H1 (cell line): Measurements from ENCODE around the gene TRIM15. TPM values are rescaled to one million over a fixed set of nuclear protein-coding genes. Genes with fewer than 3 reads are reported as not detected.

Experiments
- CTCF ChIA-PET: fragments of 300-600 bp; sonication (Branson Sonifier 250); formaldehyde crosslinking; loops from one replicate; lab custom pipeline; 2021; ENCODE audit not compliant: partially characterized antibody; lab: Charles Lee
- POLR2A ChIA-PET: fragments of 300-600 bp; sonication (Branson Sonifier 250); formaldehyde crosslinking; loops from one replicate; lab custom pipeline; 2021; ENCODE audit warnings: inconsistent platforms; ENCODE audit not compliant: partially characterized antibody; lab: Charles Lee
- DNase-seq, 2 experiments: peaks; one replicate each; pipeline versions ENCODE4 v3.0.0 to v3.0.0-alpha.2; 2010 to 2022; ENCODE audit warnings: low spot score in 2 of 2, low read depth in 1 of 2, mixed read lengths in 1 of 2
- FAIRE-seq: peaks from 2 replicates; lab custom pipeline; 2011; peaks lifted over from hg19 to GRCh38; lab: Jason Lieb, UNC
- H2AFZ ChIP-seq: 2 replicates; pipeline ENCODE4 v1.8.1; 2012; ENCODE audit warnings: low read length, inconsistent platforms
- H2AK5ac ChIP-seq: 2 replicates; pipeline ENCODE4 v1.6.1; 2013; ENCODE audit warnings: low read depth, low read length
- H2BK120ac ChIP-seq: replicated peaks from 2 replicates; pipeline ENCODE3; 2013; ENCODE audit warnings: low read depth, low read length, inconsistent platforms
- H2BK12ac ChIP-seq: 2 replicates; pipeline ENCODE4 v1.6.1; 2013; ENCODE audit warnings: low read depth, low read length
- H2BK15ac ChIP-seq: 2 replicates; pipeline ENCODE4 v1.6.1; 2013; ENCODE audit warnings: low read length
- H2BK20ac ChIP-seq: 2 replicates; pipeline ENCODE4 v1.6.1; 2013; ENCODE audit warnings: low read length
- H2BK5ac ChIP-seq: 2 replicates; pipeline ENCODE4 v1.6.1; 2013; ENCODE audit warnings: low read depth, low read length
- H3K14ac ChIP-seq: 2 replicates; pipeline ENCODE4 v1.6.1; 2013; ENCODE audit warnings: inconsistent platforms; ENCODE audit not compliant: insufficient read length
- H3K18ac ChIP-seq: 2 replicates; pipeline ENCODE4 v1.6.1; 2013; ENCODE audit warnings: low read length; ENCODE audit errors: extremely low read depth
- H3K23ac ChIP-seq: 2 replicates; pipeline ENCODE4 v1.6.1; 2013; ENCODE audit warnings: inconsistent platforms; ENCODE audit not compliant: insufficient read length
- H3K23me2 ChIP-seq: 2 replicates; pipeline ENCODE4 v1.6.1; 2013; ENCODE audit warnings: low read depth, low read length
- H3K27ac ChIP-seq: 2 replicates; pipeline ENCODE4 v1.6.1; 2011; ENCODE audit warnings: low read depth, low read length, inconsistent platforms
- H3K27me3 ChIP-seq, 4 experiments: replicated peaks in 1 of 4; 1 replicate in 1 of 4; 2 replicates in 3 of 4; pipeline versions ENCODE4 v1.6.1 to v1.8.1; 2011 to 2013; ENCODE audit warnings: low read length in 3 of 4, mild to moderate bottlenecking in 3 of 4, inconsistent platforms in 2 of 4, mixed read lengths in 2 of 4, moderate library complexity in 1 of 4; ENCODE audit not compliant: control insufficient read depth in 3 of 4, insufficient read depth in 3 of 4; ENCODE audit errors: extremely low read depth in 1 of 4
- H3K36me3 ChIP-seq, 4 experiments: 2 replicates each; pipeline versions ENCODE4 v1.6.1 to v1.8.1; 2011 to 2013; ENCODE audit warnings: mild to moderate bottlenecking in 4 of 4, low read length in 3 of 4, moderate library complexity in 2 of 4, control low read depth in 1 of 4, inconsistent platforms in 1 of 4; ENCODE audit not compliant: insufficient read depth in 4 of 4, control insufficient read depth in 2 of 4
- H3K4ac ChIP-seq: replicated peaks from 2 replicates; pipeline ENCODE3; 2013; ENCODE audit warnings: low read length, low read depth, mixed read lengths, inconsistent platforms; ENCODE audit not compliant: insufficient read length
- H3K4me1 ChIP-seq, 4 experiments: replicated peaks in 1 of 4; 1 replicate in 1 of 4; 2 replicates in 3 of 4; pipeline versions ENCODE4 v1.6.1 to v1.8.1; 2011 to 2013; ENCODE audit warnings: low read length in 3 of 4, inconsistent platforms in 2 of 4, mixed read lengths in 1 of 4; ENCODE audit not compliant: insufficient read depth in 4 of 4, control insufficient read depth in 3 of 4
- H3K4me2 ChIP-seq, 2 experiments: 2 replicates each; pipeline versions ENCODE4 v1.6.1 to v1.8.1; 2011 to 2013; ENCODE audit warnings: low read depth in 2 of 2, low read length in 2 of 2, control low read depth in 1 of 2, inconsistent platforms in 1 of 2, mild to moderate bottlenecking in 1 of 2; ENCODE audit not compliant: insufficient read depth in 1 of 2
- H3K4me3 ChIP-seq, 4 experiments: fragments of 200-600, 300-600 bp in 1 of 4; sonication (generic), shearing (Covaris generic), sonication (Bioruptor Twin) in 1 of 4; 2 replicates each; pipeline versions ENCODE4 v1.5.1 to v1.8.1; 2011 to 2016; ENCODE audit warnings: low read length in 4 of 4, low read depth in 3 of 4, control low read depth in 2 of 4, inconsistent platforms in 2 of 4, mild to moderate bottlenecking in 2 of 4, mixed read lengths in 1 of 4, moderate library complexity in 1 of 4; ENCODE audit not compliant: insufficient read depth in 2 of 4; ENCODE audit errors: extremely low read depth in 1 of 4
- H3K56ac ChIP-seq: replicated peaks from 2 replicates; pipeline ENCODE3; 2013; ENCODE audit warnings: low read depth, mild to moderate bottlenecking, mixed read lengths, low read length, inconsistent platforms; ENCODE audit not compliant: insufficient read length
- H3K79me1 ChIP-seq: 2 replicates; pipeline ENCODE4 v1.6.1; 2013; ENCODE audit warnings: low read depth, low read length, control low read depth
- H3K79me2 ChIP-seq, 2 experiments: 2 replicates each; pipeline versions ENCODE4 v1.6.1 to v1.8.1; 2012 to 2013; ENCODE audit warnings: low read length in 2 of 2, mild to moderate bottlenecking in 2 of 2, inconsistent platforms in 1 of 2; ENCODE audit not compliant: insufficient read depth in 2 of 2, control insufficient read depth in 1 of 2
- H3K9ac ChIP-seq, 4 experiments: replicated peaks in 1 of 4; 1 replicate in 1 of 4; 2 replicates in 3 of 4; pipeline versions ENCODE4 v1.6.1 to v1.8.1; 2011 to 2013; ENCODE audit warnings: low read depth in 3 of 4, low read length in 3 of 4, control low read depth in 2 of 4, mild to moderate bottlenecking in 2 of 4, moderate library complexity in 2 of 4, inconsistent platforms in 1 of 4; ENCODE audit errors: extremely low read depth in 1 of 4
- H3K9me3 ChIP-seq, 2 experiments: 2 replicates each; pipeline versions ENCODE4 v1.6.1 to v1.8.1; 2012 to 2013; ENCODE audit warnings: mild to moderate bottlenecking in 2 of 2, moderate library complexity in 2 of 2, control low read depth in 1 of 2, inconsistent platforms in 1 of 2, low read depth in 1 of 2, low read length in 1 of 2, mixed read lengths in 1 of 2; ENCODE audit not compliant: insufficient read depth in 2 of 2
- H4K20me1 ChIP-seq, 2 experiments: replicated peaks in 1 of 2; 2 replicates each; pipeline versions ENCODE3 to v1.8.1; 2011 to 2013; ENCODE audit warnings: inconsistent platforms in 2 of 2, low read length in 2 of 2, mild to moderate bottlenecking in 1 of 2; ENCODE audit not compliant: insufficient read depth in 2 of 2, control insufficient read depth in 1 of 2
- H4K5ac ChIP-seq: 2 replicates; pipeline ENCODE4 v1.6.1; 2013; ENCODE audit warnings: low read length, low read depth, mixed read lengths, inconsistent platforms; ENCODE audit not compliant: insufficient read length
- H4K8ac ChIP-seq: 2 replicates; pipeline ENCODE4 v1.8.0; 2013; ENCODE audit warnings: mild to moderate bottlenecking, moderate library complexity, low read length, inconsistent platforms; ENCODE audit not compliant: insufficient read depth; ENCODE audit errors: extremely low read depth
- H4K91ac ChIP-seq: replicated peaks from 2 replicates; pipeline ENCODE3; 2013; ENCODE audit warnings: low read length, mixed read lengths, inconsistent platforms; ENCODE audit not compliant: insufficient read length
- CTBP2 ChIP-seq: IDR thresholded peaks from 2 replicates; pipeline ENCODE4 v1.7.0; 2011; ENCODE audit warnings: borderline replicate concordance, mild to moderate bottlenecking, moderate library complexity, mixed read lengths, low read length; ENCODE audit not compliant: insufficient read depth, insufficient read length
- POLR2A ChIP-seq, 2 experiments: IDR thresholded peaks; 1 replicate in 1 of 2; 2 replicates in 1 of 2; pipeline ENCODE4 v1.6.1; 2011; ENCODE audit warnings: low read depth in 2 of 2, low read length in 2 of 2, mild to moderate bottlenecking in 2 of 2; ENCODE audit errors: control extremely low read depth in 1 of 2
- RNF2 ChIP-seq: fragments of 200-900, 300-1000 bp; sonication (generic); IDR thresholded peaks from 2 replicates; pipeline ENCODE4 v1.7.1; 2016; ENCODE audit warnings: borderline replicate concordance, low read depth, mild to moderate bottlenecking, antibody characterized with exemption, low read length; ENCODE audit not compliant: poor library complexity, severe bottlenecking; ENCODE audit errors: missing control alignments
- SUZ12 ChIP-seq: fragments of 200-600 bp; sonication (generic); IDR thresholded peaks from 2 replicates; pipeline ENCODE4 v1.6.1; 2012; ENCODE audit warnings: mild to moderate bottlenecking, inconsistent platforms, low read length, moderate library complexity, mixed read lengths
- TAF7 ChIP-seq: optimal IDR thresholded peaks from 2 replicates; pipeline ENCODE3; 2011; ENCODE audit warnings: low read depth, mild to moderate bottlenecking, inconsistent platforms, low read length, moderate library complexity, borderline replicate concordance
- ZNF274 ChIP-seq: IDR thresholded peaks from 2 replicates; pipeline ENCODE4 v1.7.0; 2012; ENCODE audit warnings: low read length, borderline replicate concordance; ENCODE audit errors: extremely low read depth
- WGBS, 2 experiments: shearing (Covaris generic) in 1 of 2; methylation state at CpG; one replicate each; pipeline versions ENCODE4 v1.1.6 to v1.1.7; 2013 to 2015; ENCODE audit warnings: low lambda C conversion rate in 2 of 2, mixed read lengths in 2 of 2, inconsistent platforms in 1 of 2, low coverage in 1 of 2, missing lambda C conversion rate in 1 of 2; ENCODE audit not compliant: insufficient replicate concordance in 2 of 2, insufficient coverage in 1 of 2, insufficient read length in 1 of 2; ENCODE audit errors: extremely low coverage in 1 of 2, missing lambda C conversion rate in 1 of 2; 5-methylcytosine and 5-hydroxymethylcytosine counted together
- polyA plus RNA-seq, 7 experiments: library from polyadenylated mRNA; depleted of rRNA in 3 of 7; stranded (reverse) in 5 of 7; unstranded in 2 of 7; fragments of >200 nt in 5 of 7; fragments of 200-250 nt in 2 of 7; gene quantifications; 1 replicate in 5 of 7; 2 replicates in 1 of 7; 4 replicates in 1 of 7; pipeline versions ENCODE4 v1.2.1 to v1.2.3, GENCODE V29; 2011 to 2013; ENCODE audit warnings: missing spikeins in 2 of 7, mixed read lengths in 2 of 7
- total RNA-seq: library from RNA; stranded (reverse); fragmentation: NEBNext Ultra II Directional; extraction: Animal tissue kit (Norgen Biotek cat#: 25700); gene quantifications from 2 replicates; pipeline ENCODE4 v1.2.1, GENCODE V29; 2021

The TRIM15 gene
- total and polyA plus RNA-seq, 2 of the 8 experiments (the other 6 are each of a cell fraction or from before 2014, with no cell fraction given), result 0.18 to 0.48 TPM

DNA sequence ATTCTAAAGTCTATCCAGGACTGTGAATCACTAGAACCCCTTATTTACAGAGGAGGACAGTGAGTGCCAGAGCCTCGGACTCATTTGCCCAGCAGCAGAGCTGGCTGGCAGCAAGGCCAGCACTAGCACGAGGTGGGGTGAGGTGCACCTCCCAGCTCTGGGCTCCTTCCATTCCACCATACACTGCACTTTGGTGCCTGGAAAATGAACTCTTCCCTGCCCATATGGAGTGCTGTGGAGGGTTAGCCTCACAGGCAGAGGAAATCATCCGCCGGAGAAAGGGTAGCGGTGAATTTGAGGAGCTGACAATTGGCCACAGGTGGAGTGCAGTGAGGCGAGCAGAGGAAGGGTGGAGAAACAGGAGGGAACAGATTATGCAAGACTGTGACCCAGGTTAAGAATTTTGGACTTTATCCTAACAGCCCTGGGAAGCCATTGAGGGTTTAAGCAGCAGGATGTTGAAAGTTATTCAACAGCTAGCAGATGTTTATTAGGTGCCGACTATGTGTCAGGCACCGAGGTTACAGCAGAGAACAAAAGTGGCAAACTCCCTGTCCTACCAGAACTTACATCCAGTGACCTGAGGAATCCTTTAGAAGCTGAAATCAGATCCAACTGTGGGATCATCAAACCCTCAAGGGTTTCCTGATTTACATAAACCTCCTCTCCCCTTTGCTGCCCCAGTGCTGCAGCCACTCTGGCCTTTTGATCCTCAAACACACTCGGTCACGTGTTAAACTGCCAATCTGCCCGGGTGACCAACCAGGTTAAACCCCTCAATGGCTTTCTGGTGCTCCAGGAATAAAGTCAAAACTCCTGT is 43.7 kb downstream of the TRIM15 start:
- H3K36me3 ChIP-seq, result no peaks in the 10 kb centered on the region; a peak in 1 of 8 replicates
- H3K4me2 ChIP-seq, result peak overlapping the region; percentile 15 to 25; a peak in 3 of 4 replicates
- DNase-seq (no peak), FAIRE-seq (no peak)
- H3K27me3 ChIP-seq, result no peaks in the 10 kb centered on the region
- H4K91ac ChIP-seq, result no peak overlapping the region
- ChIA-PET CTCF (interaction anchor here (0.6 to 4.1 kb wide), 6 partner anchors 9 to 191 kb away, joined by 3 to 20 read pairs (median 4); no protein-coding TSS in a partner anchor), POLR2A (interaction anchor here (0.6 to 2.9 kb wide), 7 partner anchors 10 to 565 kb away, joined by 3 to 18 read pairs (median 3); partner anchors contain the start of gene POLR1H)
- H2BK12ac ChIP-seq, result 0 out of 2 replicates have a peak overlapping the region, but pooled peaks have one; percentile 27
- H3K23ac ChIP-seq, result no peak overlapping the region
- no peak overlapping the region for H3K56ac ChIP-seq
- H3K4ac ChIP-seq, result peak overlapping the region; percentile 92
- H3K23me2 ChIP-seq, result peaks cover 5% of the 10 kb centered on the region; the same call in 1 of the 2 replicates
- peak overlapping the region; percentile 86 for H2AK5ac ChIP-seq
- H3K9me3 ChIP-seq, result no peaks in the 10 kb centered on the region
- no peak overlapping the region for H2BK20ac ChIP-seq
- H3K14ac ChIP-seq, result no peak overlapping the region
- no peak overlapping the region for H4K8ac ChIP-seq
- H4K20me1 ChIP-seq, result peaks cover 7 to 29% of the 10 kb centered on the region in 2 experiments
- no peak overlapping the region for H2AFZ ChIP-seq
- H3K79me1 ChIP-seq, result peaks cover 14% of the 10 kb centered on the region; the same call in 1 of the 2 replicates
- no peak overlapping the region for H3K27ac ChIP-seq
- no peak for TF ChIP-seq CTBP2
- TF ChIP-seq RNF2, result no peak
- TF ChIP-seq TAF7, result no peak
- TF ChIP-seq SUZ12, result no peak
- TF ChIP-seq POLR2A (IDR thresholded peaks at IDR 0.05; ENCODE audit: control extremely low read depth in 1 of 2, low read depth in 2 of 2, low read length in 2 of 2), result 0 out of 3 replicates have a peak, but pooled peaks of 1 of the 2 experiments have one; percentile 18
- no peak for TF ChIP-seq ZNF274
- no peak overlapping the region for H3K9ac ChIP-seq
- no peak overlapping the region for H4K5ac ChIP-seq
- 76% methylated on average over 11 of the region's 11 CpGs; no CpG with 5 or more reads in 1 of the 2 experiments for WGBS, 2 experiments
- H2BK120ac ChIP-seq, result no peak overlapping the region
- peaks cover 3 to 20% (median 12%) of the 10 kb centered on the region in 4 experiments for H3K4me1 ChIP-seq
- H2BK5ac ChIP-seq, result peak overlapping the region; percentile 24
- H3K18ac ChIP-seq, result no peak overlapping the region; the same call in 1 of the 2 replicates
- no peak overlapping the region for H2BK15ac ChIP-seq
- no peak overlapping the region for H3K4me3 ChIP-seq
- peaks cover 0 to 69% of the 10 kb centered on the region in 2 experiments; a peak in 3 of 4 replicates for H3K79me2 ChIP-seq
